Left lung (tissue), 10 donors: ENCODE measurements around the gene PIH1D1. TPM values are rescaled to one million over a fixed set of nuclear protein-coding genes. Genes with fewer than 3 reads are reported as not detected.

Experiments
- ATAC-seq: fragments of 200-7000 bp; cut with Tn5 transposase; one replicate; pipeline ENCODE4 v1.9.1; 2020; ENCODE audit warnings: moderate library complexity
- DNase-seq, 4 donors: peaks; one replicate each; pipeline ENCODE4 v3.0.0-alpha.2; 2013 to 2020
- H3K27ac ChIP-seq, 2 donors: fragments of 200-600 bp; sonication (generic) in 1 of 2; one replicate each; pipeline versions ENCODE4 v1.5.0 to v1.8.0; 2020 to 2021
- H3K27me3 ChIP-seq, 2 donors: fragments of 200-600 bp; sonication (generic) in 1 of 2; one replicate each; pipeline versions ENCODE4 v1.5.0 to v1.8.0; 2020 to 2021
- H3K36me3 ChIP-seq, 2 donors: fragments of 200-600 bp; sonication (generic) in 1 of 2; one replicate each; pipeline versions ENCODE4 v1.5.0 to v1.8.0; 2020 to 2021
- H3K4me1 ChIP-seq, 2 donors: fragments of 200-600 bp; one replicate each; pipeline ENCODE4 v1.8.0; 2021
- H3K4me3 ChIP-seq, 2 donors: fragments of 200-600 bp; sonication (generic) in 1 of 2; one replicate each; pipeline versions ENCODE4 v1.5.0 to v1.8.0; 2020 to 2021; ENCODE audit warnings: mild to moderate bottlenecking in 1 of 2
- H3K9me3 ChIP-seq, 2 donors: fragments of 200-600 bp; sonication (generic) in 1 of 2; one replicate each; pipeline versions ENCODE4 v1.5.0 to v1.8.0; 2020 to 2021
- intact Hi-C, 2 donors: fragments of 100-400 bp; cut with DNase I; formaldehyde crosslinking; loops; one replicate each; pipeline versions ENCODE4 v1.11.2 to v1.14.2; 2022
- polyA plus RNA-seq, 6 donors: library from polyadenylated mRNA; unstranded; fragments of 120-200 nt; gene quantifications; one replicate each; pipeline ENCODE4 v1.2.1, GENCODE V29; 2013; ENCODE audit not compliant: insufficient read length in 6 of 6
- total RNA-seq, 2 donors: library from RNA; stranded (reverse); fragmentation: NEBNext Ultra II Directional; extraction: Animal tissue kit (Norgen Biotek cat#: 25700); gene quantifications; one replicate each; pipeline ENCODE4 v1.2.1, GENCODE V29; 2021
- TF ChIP-seq, protein P1 (sequence below), 2 donors: fragments of 200-600 bp; sonication (generic) in 1 of 2; IDR thresholded peaks; one replicate each; pipeline versions ENCODE4 v1.5.0 to v1.8.0; 2021; ENCODE audit warnings: antibody characterized with exemption in 2 of 2
- donor health status: DM: no; HTN: yes; CAD: no.
- donor health status: DM: no; HTN: no; CAD: no.

The PIH1D1 gene
- total and polyA plus RNA-seq, 8 donors = 54.4 to 93.2 (median 78.5) TPM

DNA sequence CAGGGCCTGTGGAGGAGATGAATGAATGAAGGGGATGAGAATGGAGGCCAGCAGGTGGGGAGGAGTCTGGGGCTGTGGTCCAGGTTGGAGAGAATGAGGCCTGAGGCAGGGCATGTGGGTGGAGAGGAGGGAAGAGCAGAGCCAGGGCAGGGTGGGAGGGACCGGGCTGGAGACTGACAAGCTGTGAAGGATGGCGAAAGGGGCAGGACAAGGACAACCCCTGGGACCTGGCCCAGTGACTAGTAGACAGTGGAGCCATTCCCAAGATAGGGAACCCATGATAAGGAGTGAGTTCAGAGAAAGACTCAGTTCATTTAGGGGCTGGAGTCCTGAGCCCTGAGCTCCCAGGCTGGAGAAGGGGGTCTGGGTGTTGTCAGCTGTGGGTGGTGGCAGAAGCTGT is 31.4 kb downstream of the PIH1D1 start:
- DNase-seq = no peak
- Histone ChIP-seq H3K36me3 (no peaks in the 10 kb centered on the region), H3K4me1 (peaks cover 7 to 22% of the 10 kb centered on the region in 2 donors), H3K27ac (no peak overlapping the region), H3K4me3 (no peak overlapping the region), H3K9me3 (no peaks in the 10 kb centered on the region), H3K27me3 (peaks cover 52 to 92% of the 10 kb centered on the region in 2 donors)
- TF ChIP-seq, protein P1, sequence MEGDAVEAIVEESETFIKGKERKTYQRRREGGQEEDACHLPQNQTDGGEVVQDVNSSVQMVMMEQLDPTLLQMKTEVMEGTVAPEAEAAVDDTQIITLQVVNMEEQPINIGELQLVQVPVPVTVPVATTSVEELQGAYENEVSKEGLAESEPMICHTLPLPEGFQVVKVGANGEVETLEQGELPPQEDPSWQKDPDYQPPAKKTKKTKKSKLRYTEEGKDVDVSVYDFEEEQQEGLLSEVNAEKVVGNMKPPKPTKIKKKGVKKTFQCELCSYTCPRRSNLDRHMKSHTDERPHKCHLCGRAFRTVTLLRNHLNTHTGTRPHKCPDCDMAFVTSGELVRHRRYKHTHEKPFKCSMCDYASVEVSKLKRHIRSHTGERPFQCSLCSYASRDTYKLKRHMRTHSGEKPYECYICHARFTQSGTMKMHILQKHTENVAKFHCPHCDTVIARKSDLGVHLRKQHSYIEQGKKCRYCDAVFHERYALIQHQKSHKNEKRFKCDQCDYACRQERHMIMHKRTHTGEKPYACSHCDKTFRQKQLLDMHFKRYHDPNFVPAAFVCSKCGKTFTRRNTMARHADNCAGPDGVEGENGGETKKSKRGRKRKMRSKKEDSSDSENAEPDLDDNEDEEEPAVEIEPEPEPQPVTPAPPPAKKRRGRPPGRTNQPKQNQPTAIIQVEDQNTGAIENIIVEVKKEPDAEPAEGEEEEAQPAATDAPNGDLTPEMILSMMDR (IDR thresholded peaks at IDR 0.05) = no peak
- intact Hi-C loops = no loop called here
- ATAC-seq = no peak

- intact Hi-C loops = no loop called here
- ATAC-seq = no peak
- H3K4me1 ChIP-seq = peaks cover 7 to 22% of the 10 kb centered on the region in 2 donors
- no peaks in the 10 kb centered on the region for H3K9me3 ChIP-seq
- H3K4me3 ChIP-seq = no peak overlapping the region
- TF ChIP-seq, protein P1 (IDR thresholded peaks at IDR 0.05) = no peak
- no peak for DNase-seq
- H3K36me3 ChIP-seq = no peaks in the 10 kb centered on the region
- peaks cover 43 to 87% of the 10 kb centered on the region in 2 donors for H3K27me3 ChIP-seq
- no peak overlapping the region for H3K27ac ChIP-seq
Observed at GRCh38 chr19:49419173-49419572, 32.4 kb downstream of the PIH1D1 start.

GRCh38 chr19:49418511-49418910 is 33.1 kb downstream of the PIH1D1 start:
- H3K27me3 ChIP-seq = peaks cover 37 to 80% of the 10 kb centered on the region in 2 donors
- H3K36me3 ChIP-seq = no peaks in the 10 kb centered on the region
- no peak overlapping the region for H3K4me3 ChIP-seq
- H3K27ac ChIP-seq = no peak overlapping the region
- TF ChIP-seq, protein P1 (IDR thresholded peaks at IDR 0.05) = no peak
- peaks cover 7 to 22% of the 10 kb centered on the region in 2 donors for H3K4me1 ChIP-seq
- ATAC-seq (no peak), DNase-seq (no peak)
- intact Hi-C loops = no loop called here
- H3K9me3 ChIP-seq = no peaks in the 10 kb centered on the region

- no peaks in the 10 kb centered on the region for H3K9me3 ChIP-seq
- no peak for DNase-seq
- H3K4me3 ChIP-seq = no peak overlapping the region
- H3K27me3 ChIP-seq = peaks cover 22 to 66% of the 10 kb centered on the region in 2 donors
- no peaks in the 10 kb centered on the region for H3K36me3 ChIP-seq
- H3K27ac ChIP-seq = no peak overlapping the region
- intact Hi-C loops = no loop called here
- TF ChIP-seq, protein P1 (IDR thresholded peaks at IDR 0.05) = no peak
- ATAC-seq = no peak
- H3K4me1 ChIP-seq = peaks cover 4 to 10% of the 10 kb centered on the region in 2 donors
Observed at GRCh38 chr19:49417088-49417487, 34.5 kb downstream of the PIH1D1 start.

GRCh38 chr19:49415810-49416200 is 35.8 kb downstream of the PIH1D1 start:
- intact Hi-C loops = no loop called here
- Histone ChIP-seq H3K36me3 (no peaks in the 10 kb centered on the region), H3K4me1 (no peaks in the 10 kb centered on the region), H3K9me3 (no peaks in the 10 kb centered on the region), H3K27ac (no peak overlapping the region), H3K4me3 (no peak overlapping the region), H3K27me3 (peaks cover 10 to 53% of the 10 kb centered on the region in 2 donors)
- TF ChIP-seq, protein P1 (IDR thresholded peaks at IDR 0.05) = no peak
- ATAC-seq (no peak), DNase-seq (no peak)
